Right cardiac atrium (tissue), 5 donors: ENCODE data around the gene FBXO7. TPM values are rescaled to one million over a fixed set of nuclear protein-coding genes. Genes with fewer than 3 reads are reported as not detected.

Experiments
- ATAC-seq, 2 donors: fragments of 200-7000 bp; cut with Tn5 transposase; one replicate each; pipeline versions ENCODE4 v1.8.0 to v1.9.1; 2020; ENCODE audit warnings: moderate library complexity in 2 of 2, mild to moderate bottlenecking in 1 of 2
- DNase-seq, 3 donors: peaks; one replicate each; pipeline ENCODE4 v3.0.0-alpha.2; 2020
- H3K27ac ChIP-seq: one replicate; pipeline ENCODE4 v1.5.1; 2013; ENCODE audit warnings: mild to moderate bottlenecking, low read length, control low read depth, moderate library complexity
- H3K27me3 ChIP-seq: one replicate; pipeline ENCODE4 v1.6.1; 2013; ENCODE audit not compliant: control insufficient read depth, insufficient read depth
- H3K4me1 ChIP-seq: one replicate; pipeline ENCODE4 v1.6.1; 2013; ENCODE audit warnings: low read length; ENCODE audit not compliant: control insufficient read depth, insufficient read depth
- H3K4me3 ChIP-seq: one replicate; pipeline ENCODE4 v1.5.1; 2013; ENCODE audit warnings: low read length, control low read depth
- H3K9me3 ChIP-seq: one replicate; pipeline ENCODE4 v1.6.1; 2013; ENCODE audit warnings: low read length; ENCODE audit not compliant: control insufficient read depth
- WGBS: extraction: QIAGEN DNeasy Blood & Tissue Kit; methylation state at CpG from one replicate; pipeline ENCODE4 v1.1.7; 2013; 5-methylcytosine and 5-hydroxymethylcytosine counted together
- intact Hi-C, 4 donors: fragments of 100-400 bp; cut with DNase I; formaldehyde crosslinking; loops; one replicate each; pipeline versions ENCODE4 v1.11.0 to v1.14.0; 2022 to 2023
- long read RNA-seq, 4 donors: library from polyadenylated mRNA; unstranded; transcript quantifications; one replicate each; pipeline ENCODE4 v2.0.0, GENCODE V29; 2020 to 2021
- polyA plus RNA-seq: library from polyadenylated mRNA; stranded (reverse); fragments of 200-250 nt; gene quantifications from one replicate; pipeline ENCODE4 v1.2.3, GENCODE V29; 2013
- total RNA-seq, 4 donors: library from RNA; stranded (reverse); fragmentation: NEBNext Ultra II Directional; extraction: Animal tissue kit (Norgen Biotek cat#: 25700); gene quantifications; one replicate each; pipeline ENCODE4 v1.2.1, GENCODE V29; 2021
- donor health status: healthy with polysubstance abuse.
- donor health status: DM: no; HTN: yes; CAD: no.
- donor health status: DM: no; HTN: no; CAD: no.
- donor health status: DM: no; HTN: yes; CAD: no; lungs with severe emphysema.
- donor health status: DM: yes; HTN: yes; CAD: no.

Gene FBXO7
- total RNA-seq (10 to 100 TPM; 45.3 to 52.9 (median 49.3) TPM), polyA plus RNA-seq (38.0 TPM)
- long read RNA-seq, donor 1, transcript FBXO7-204 (9 exons, 1,921 nt) = minor isoform, 23 of 206 reads
- long read RNA-seq, donor 1, transcript FBXO7-203 (8 exons, 1,900 nt) = minor isoform, 17 of 206 reads
- long read RNA-seq, donor 1, transcript FBXO7-201 (9 exons, 2,195 nt) = major isoform, 116 of 206 reads
- long read RNA-seq, donor 1, transcript FBXO7-202 (9 exons, 1,888 nt) = minor isoform, 26 of 206 reads
- long read RNA-seq, donor 1, partial matches to known transcripts = 8 of 206 reads
- long read RNA-seq, donor 1, other reads (novel, unspliced or antisense) = 13 of 206 reads
- long read RNA-seq, donor 2, transcript FBXO7-201 (9 exons, 2,195 nt) = major isoform, 42 of 72 reads
- long read RNA-seq, donor 2, transcript FBXO7-203 (8 exons, 1,900 nt) = minor isoform, 10 of 72 reads
- long read RNA-seq, donor 2, transcript FBXO7-204 (9 exons, 1,921 nt) = minor isoform, 6 of 72 reads
- long read RNA-seq, donor 2, partial matches to known transcripts = 1 of 72 reads
- long read RNA-seq, donor 2, other reads (novel, unspliced or antisense) = 8 of 72 reads
- long read RNA-seq, donor 3, transcript FBXO7-204 (9 exons, 1,921 nt) = minor isoform, 66 of 415 reads
- long read RNA-seq, donor 3, transcript FBXO7-203 (8 exons, 1,900 nt) = minor isoform, 43 of 415 reads
- long read RNA-seq, donor 3, transcript FBXO7-202 (9 exons, 1,888 nt) = minor isoform, 48 of 415 reads
- long read RNA-seq, donor 3, transcript FBXO7-201 (9 exons, 2,195 nt) = major isoform, 219 of 415 reads
- long read RNA-seq, donor 3, partial matches to known transcripts = 12 of 415 reads
- long read RNA-seq, donor 3, other reads (novel, unspliced or antisense) = 22 of 415 reads
- long read RNA-seq, donor 4, transcript FBXO7-201 (9 exons, 2,195 nt) = major isoform, 36 of 69 reads
- long read RNA-seq, donor 4, transcript FBXO7-204 (9 exons, 1,921 nt) = minor isoform, 10 of 69 reads
- long read RNA-seq, donor 4, transcript FBXO7-203 (8 exons, 1,900 nt) = minor isoform, 9 of 69 reads
- long read RNA-seq, donor 4, transcript FBXO7-202 (9 exons, 1,888 nt) = minor isoform, 9 of 69 reads
- long read RNA-seq, donor 4, partial matches to known transcripts = 3 of 69 reads
- long read RNA-seq, donor 4, other reads (novel, unspliced or antisense) = 1 of 69 reads

DNA sequence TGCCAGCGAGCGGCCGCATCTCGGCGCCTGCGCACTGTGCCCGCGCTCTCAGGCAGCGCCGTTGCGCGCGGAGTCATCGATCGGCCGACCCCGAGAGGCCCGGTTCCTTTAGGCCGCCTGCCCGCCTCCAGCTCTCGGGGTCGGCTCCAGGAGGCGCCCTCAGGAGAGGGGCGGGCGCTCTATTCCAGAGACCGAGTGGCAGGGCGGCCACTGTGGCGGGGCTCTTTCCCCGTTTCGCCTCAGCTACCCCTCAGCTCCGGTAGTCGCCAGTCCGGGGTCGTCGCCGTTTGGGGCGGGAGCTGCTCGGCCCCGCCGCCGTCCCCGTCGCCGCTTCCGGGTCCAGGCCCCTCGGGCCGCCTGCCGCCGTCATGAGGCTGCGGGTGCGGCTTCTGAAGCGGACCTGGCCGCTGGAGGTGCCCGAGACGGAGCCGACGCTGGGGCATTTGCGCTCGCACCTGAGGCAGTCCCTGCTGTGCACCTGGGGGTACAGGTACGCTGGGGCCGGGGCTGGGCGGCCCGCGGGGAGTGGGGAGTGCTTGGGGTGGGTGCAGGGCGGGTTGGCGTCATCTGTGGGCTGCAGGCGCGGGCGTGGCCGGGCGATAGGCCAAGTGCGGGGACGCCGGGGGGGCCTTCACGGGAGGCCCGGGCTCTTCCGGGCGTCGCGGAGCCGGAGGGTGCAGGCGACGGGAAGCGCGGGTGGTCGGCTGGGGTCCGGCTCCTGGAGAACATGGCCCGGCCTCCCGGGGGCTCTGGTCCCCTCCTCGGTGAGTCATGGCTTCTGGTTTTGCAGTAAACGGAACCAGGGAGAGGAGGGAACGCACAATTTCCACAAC is at the start of gene FBXO7:
Gene FBXO7 (plus strand): TSS at position 177 of the 833 bp plus-strand sequence. CDS start 192 bp downstream, at position 369.
- under 1% methylated on average over 92 of the region's 92 CpGs for WGBS
- intact Hi-C loops = loop anchor here in 1 of 4 donors (10.0 kb wide), 1 partner anchor 60 kb away; the partner anchor contains the start of gene RTCB

DNA sequence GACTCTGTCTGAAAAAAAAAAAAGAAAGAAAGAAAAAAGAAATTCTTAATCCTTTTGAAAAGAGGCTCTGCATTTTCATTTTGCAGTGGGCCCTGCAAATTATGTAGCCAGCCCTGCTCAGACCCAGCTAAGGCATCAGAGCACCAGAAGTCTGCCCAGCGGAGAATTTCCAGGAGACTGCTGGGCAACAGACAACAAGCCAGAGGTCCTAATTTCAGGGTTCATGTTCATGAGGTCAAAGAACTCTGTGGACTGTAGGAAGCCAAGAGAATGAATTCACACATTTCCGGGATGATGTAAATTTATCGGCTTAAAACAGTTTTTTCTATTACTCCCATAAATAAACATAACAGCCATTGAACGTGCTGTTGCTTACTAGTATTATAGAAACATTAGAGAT is 47.7 kb upstream of the FBXO7 start:
- 69% methylated on average over 4 of the region's 4 CpGs for WGBS
- ATAC-seq = no peak
- DNase-seq = no peak
- no peak overlapping the region for H3K27ac ChIP-seq
- no peaks in the 10 kb centered on the region for H3K9me3 ChIP-seq
- no peaks in the 10 kb centered on the region for H3K4me1 ChIP-seq
- no peaks in the 10 kb centered on the region for H3K27me3 ChIP-seq
- H3K4me3 ChIP-seq = no peak overlapping the region
- intact Hi-C loops = no loop called here

More for the DNA sequence above, at the start of gene FBXO7:
- peak; percentile 94 to 98 (median 97) for DNase-seq
- no peaks in the 10 kb centered on the region for H3K9me3 ChIP-seq
- peak within 1 kb of the TSS; percentile 60 for H3K4me3 ChIP-seq
- peak within 1 kb of the TSS; percentile 77 for H3K27ac ChIP-seq
- peaks cover 7% of the 10 kb centered on the region for H3K4me1 ChIP-seq
- no peaks in the 10 kb centered on the region for H3K27me3 ChIP-seq
- peak; percentile 92 for ATAC-seq

DNA sequence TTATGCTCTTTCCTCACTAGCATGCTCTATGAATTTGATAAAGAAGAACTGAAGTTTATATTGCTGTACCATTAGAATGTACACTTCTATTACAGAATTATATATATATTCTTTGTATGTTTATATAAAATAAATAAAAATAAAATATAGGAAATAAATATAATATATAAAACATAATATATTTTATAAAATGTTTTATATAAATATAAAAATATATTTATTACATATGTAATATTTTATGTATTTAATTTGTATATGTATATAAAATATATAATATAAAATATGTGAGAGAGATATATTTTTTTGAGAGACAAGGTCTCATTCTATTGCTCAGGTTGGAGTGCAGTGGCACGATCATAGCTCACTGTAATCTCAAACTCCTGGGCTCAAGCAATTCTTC is 44.3 kb upstream of the FBXO7 start:
- Histone ChIP-seq H3K9me3 (no peaks in the 10 kb centered on the region), H3K4me3 (no peak overlapping the region), H3K27ac (no peak overlapping the region), H3K4me1 (no peaks in the 10 kb centered on the region), H3K27me3 (no peaks in the 10 kb centered on the region)
- intact Hi-C loops = no loop called here
- WGBS = 74% methylated on average over 1 of the region's 1 CpG
- DNase-seq (no peak), ATAC-seq (no peak)

DNA sequence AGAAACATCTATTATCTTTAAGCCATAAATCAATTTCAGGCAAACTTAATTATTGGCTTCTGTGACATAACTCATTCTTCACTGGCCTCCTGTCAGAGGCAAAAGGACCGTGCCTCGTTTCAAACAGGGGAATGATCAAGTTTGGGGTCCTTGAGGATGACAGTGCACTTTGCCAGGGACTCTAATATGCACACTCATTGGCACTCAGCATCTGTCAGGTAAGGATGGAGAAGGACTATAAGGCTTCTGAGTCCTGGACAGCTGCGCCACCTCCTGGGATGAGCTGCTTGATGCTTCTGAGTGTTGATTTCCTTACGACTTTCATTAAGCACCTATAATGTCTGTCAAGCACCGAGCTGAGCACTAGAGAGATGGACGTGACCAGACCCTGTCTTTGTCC is 30.5 kb upstream of the FBXO7 start:
- Histone ChIP-seq H3K27ac (no peak overlapping the region), H3K4me1 (no peaks in the 10 kb centered on the region), H3K4me3 (no peak overlapping the region), H3K9me3 (no peaks in the 10 kb centered on the region), H3K27me3 (no peaks in the 10 kb centered on the region)
- ATAC-seq (no peak), DNase-seq (no peak)
- 45% methylated on average over 6 of the region's 6 CpGs for WGBS
- intact Hi-C loops = no loop called here

DNA sequence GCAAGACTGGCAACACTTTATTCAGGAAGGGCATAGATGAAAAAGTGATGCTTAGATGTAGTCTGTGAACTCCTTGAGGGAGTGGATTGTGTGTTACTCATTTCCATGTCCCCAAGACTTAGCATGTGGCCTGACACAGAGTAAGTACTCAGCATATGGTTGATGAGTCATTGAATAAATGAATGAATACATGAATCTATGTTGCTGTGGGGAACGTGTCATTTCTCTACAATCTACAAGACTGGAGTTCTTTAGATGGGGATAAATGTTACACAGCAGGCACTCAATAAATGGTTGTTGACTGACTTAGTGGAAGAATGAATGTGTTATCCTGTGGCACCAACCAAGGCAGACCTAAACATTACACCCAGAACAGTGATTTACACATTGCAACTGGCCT is 28.3 kb upstream of the FBXO7 start:
- ATAC-seq = no peak
- Histone ChIP-seq H3K9me3 (no peaks in the 10 kb centered on the region), H3K27ac (no peak overlapping the region), H3K4me1 (no peaks in the 10 kb centered on the region), H3K27me3 (no peaks in the 10 kb centered on the region), H3K4me3 (no peak overlapping the region)
- 64% methylated on average over 1 of the region's 1 CpG for WGBS
- intact Hi-C loops = no loop called here
- DNase-seq = no peak

DNA sequence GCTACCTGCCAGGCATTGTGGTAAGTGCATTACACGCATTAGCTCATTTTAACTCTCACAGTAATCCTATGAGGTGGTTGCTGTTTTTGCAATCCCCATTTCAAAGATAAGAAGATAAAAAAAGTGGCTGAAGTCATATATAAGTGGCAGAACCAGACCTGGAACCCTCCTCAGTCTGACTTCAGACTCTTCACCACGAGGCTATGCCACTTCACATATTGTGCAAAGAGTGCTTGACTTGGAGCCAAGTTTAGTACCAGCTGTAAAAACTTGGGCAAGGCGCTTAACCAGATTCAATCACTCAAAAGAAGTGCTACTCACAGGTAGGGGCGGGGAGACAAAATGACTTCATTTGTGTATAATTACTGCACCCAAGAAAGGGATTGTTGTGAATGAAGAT is 25.6 kb upstream of the FBXO7 start:
- H3K9me3 ChIP-seq = no peaks in the 10 kb centered on the region
- ATAC-seq (no peak), DNase-seq (no peak)
- H3K4me3 ChIP-seq = no peak overlapping the region
- 65% methylated on average over 4 of the region's 4 CpGs for WGBS
- H3K27me3 ChIP-seq = no peaks in the 10 kb centered on the region
- H3K4me1 ChIP-seq = no peaks in the 10 kb centered on the region
- H3K27ac ChIP-seq = no peak overlapping the region
- intact Hi-C loops = no loop called here

DNA sequence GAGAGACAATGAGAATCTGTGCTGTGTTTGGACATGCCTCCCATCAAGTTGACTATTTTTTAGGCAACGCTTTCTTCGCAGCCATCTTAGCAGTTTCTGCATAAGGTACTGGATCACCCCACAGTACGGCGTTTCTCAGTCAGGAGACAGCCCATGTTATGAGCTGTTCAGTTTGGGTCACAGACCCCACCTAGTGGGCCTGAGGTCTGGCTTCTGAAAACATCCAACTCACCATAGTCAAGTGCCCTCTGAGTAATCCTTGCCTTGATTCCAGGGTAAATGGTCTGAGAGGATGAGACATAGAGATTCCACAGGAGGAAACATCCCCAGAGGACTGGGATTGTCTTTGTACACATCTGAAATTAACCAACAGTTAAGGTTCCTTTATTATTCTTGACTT is 17.6 kb upstream of the FBXO7 start:
- Histone ChIP-seq H3K9me3 (no peaks in the 10 kb centered on the region), H3K4me1 (no peaks in the 10 kb centered on the region), H3K4me3 (no peak overlapping the region), H3K27me3 (no peaks in the 10 kb centered on the region), H3K27ac (no peak overlapping the region)
- intact Hi-C loops = no loop called here
- 86% methylated on average over 4 of the region's 4 CpGs for WGBS
- DNase-seq (no peak), ATAC-seq (no peak)

DNA sequence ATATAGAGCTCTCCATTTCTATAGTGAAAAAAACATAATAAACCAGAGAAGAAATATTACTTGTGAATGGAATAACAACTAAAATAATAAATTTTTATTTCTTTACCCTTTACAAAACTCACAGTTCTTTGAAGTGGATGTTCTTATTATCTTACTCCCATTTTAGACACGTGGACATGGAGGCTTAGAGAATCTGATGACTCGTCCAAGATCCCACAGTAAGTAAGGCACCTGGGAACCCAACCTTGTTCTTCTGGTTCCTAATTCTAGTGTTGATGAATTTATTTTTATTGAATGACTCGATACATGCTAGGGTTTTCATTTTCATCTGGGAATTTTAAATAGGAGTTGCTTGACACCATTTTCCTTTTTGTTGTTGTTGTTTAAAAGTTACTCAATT is 12.2 kb upstream of the FBXO7 start:
- intact Hi-C loops = no loop called here
- Histone ChIP-seq H3K27me3 (no peaks in the 10 kb centered on the region), H3K4me3 (no peak overlapping the region), H3K4me1 (no peaks in the 10 kb centered on the region), H3K9me3 (no peaks in the 10 kb centered on the region), H3K27ac (no peak overlapping the region)
- WGBS = 63% methylated on average over 3 of the region's 3 CpGs
- DNase-seq (no peak), ATAC-seq (no peak)

DNA sequence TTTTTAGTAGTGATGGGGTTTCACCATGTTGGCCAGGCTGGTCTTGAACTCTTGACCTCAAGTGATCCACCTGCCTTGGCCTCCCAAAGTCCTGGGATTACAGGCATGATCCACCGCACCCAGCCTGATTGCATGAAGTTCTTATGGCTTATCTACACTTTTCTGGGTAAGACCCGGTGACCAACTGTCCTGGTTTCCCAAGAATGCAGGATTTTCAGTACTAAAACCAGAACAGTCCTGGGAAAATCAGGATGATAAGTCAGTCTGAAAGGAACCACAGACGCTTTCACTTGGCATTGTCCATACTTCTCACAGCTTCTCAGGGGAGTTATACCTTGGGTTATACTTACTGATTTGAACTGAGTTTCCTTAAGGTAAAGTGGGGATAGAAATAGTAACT is 8.9 kb upstream of the FBXO7 start:
- H3K27me3 ChIP-seq = no peaks in the 10 kb centered on the region
- H3K9me3 ChIP-seq = no peaks in the 10 kb centered on the region
- H3K27ac ChIP-seq = no peak overlapping the region
- no peak for DNase-seq
- H3K4me1 ChIP-seq = no peaks in the 10 kb centered on the region
- no peak overlapping the region for H3K4me3 ChIP-seq
- 73% methylated on average over 3 of the region's 3 CpGs for WGBS
- intact Hi-C loops = no loop called here
- ATAC-seq = no peak

DNA sequence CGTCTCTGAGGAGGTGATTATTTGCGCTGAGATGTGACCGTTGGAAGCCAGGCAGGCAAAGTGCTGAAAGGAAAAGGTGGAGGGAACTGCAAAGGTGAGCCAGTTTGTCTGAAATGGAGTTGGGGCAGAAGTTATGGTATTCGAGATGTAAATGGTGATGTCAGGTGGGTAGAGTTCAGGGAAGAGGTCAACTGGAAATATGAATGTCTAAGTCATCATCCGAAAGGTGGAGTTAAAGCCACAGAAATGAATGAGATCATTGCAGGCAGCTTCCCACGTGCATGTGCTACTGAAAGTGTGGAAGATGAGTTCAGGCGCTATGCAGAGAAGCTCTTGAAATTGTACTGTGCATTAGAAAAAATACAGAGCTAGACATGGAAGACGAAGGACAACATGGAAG is 8.1 kb upstream of the FBXO7 start:
- 76% methylated on average over 8 of the region's 8 CpGs for WGBS
- Histone ChIP-seq H3K9me3 (no peaks in the 10 kb centered on the region), H3K27ac (no peak overlapping the region), H3K27me3 (no peaks in the 10 kb centered on the region), H3K4me3 (no peak overlapping the region), H3K4me1 (no peaks in the 10 kb centered on the region)
- ATAC-seq (no peak), DNase-seq (no peak)
- intact Hi-C loops = no loop called here
